DND-41 (cell line): Measurements from ENCODE around the gene PCGF2.
"Not testable (repeated sequence)": the region's sequence is repeated elsewhere in the genome, so short reads cannot be mapped to it uniquely, and the experiment has no call there.

ENCODE experiments used
- CTCF ChIP-seq: IDR thresholded peaks from 2 replicates; pipeline ENCODE4 v1.5.1; 2012; ENCODE audit warnings: borderline replicate concordance, low read length, moderate library complexity, mild to moderate bottlenecking; ENCODE audit not compliant: poor library complexity, severe bottlenecking; ENCODE audit errors: extremely low read depth
- EZH2 ChIP-seq: IDR thresholded peaks from 3 replicates; pipeline ENCODE4 v1.6.1; 2012; ENCODE audit warnings: borderline replicate concordance, low read depth, mild to moderate bottlenecking, moderate library complexity, low read length, inconsistent platforms; ENCODE audit not compliant: severe bottlenecking

DNA sequence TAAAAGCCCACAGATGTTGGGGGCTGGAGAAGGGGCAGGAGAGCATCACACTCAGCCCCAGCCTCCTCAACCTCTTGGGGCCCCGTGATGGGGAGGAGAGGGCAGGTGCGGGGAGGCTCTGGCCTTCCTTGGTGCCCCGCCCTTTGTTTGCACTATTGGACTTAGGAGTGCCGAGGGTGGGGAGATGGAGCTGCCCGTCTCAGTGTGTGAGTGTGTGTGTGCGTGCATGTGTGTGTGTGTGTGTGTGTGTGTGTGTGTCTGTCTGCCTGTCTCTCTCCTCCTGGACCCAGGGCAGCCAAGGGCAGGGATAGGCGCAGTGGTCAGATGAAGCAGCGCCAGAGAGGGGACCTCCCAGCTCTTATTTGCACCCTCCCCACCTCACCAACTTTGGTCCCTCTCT, 22.0 kb downstream of the PCGF2 start:
- not testable (repeated sequence) for TF ChIP-seq CTCF, EZH2
